ENCODE measurements around the gene ATP5PD. TPM values are rescaled to one million over a fixed set of nuclear protein-coding genes. Genes with fewer than 3 reads are reported as not detected.

The ATP5PD gene
- total and polyA plus RNA-seq, 2 donors (not counting 1 experiment from before 2014, with no cell fraction given) = 92.1 to 101 TPM

GRCh38 chr17:75020331-75021110 is 26.2 kb downstream of the ATP5PD start:
- H3K79me2 ChIP-seq (ENCODE audit: control insufficient read depth, insufficient read depth, low read length) = peaks cover 10% of the 10 kb centered on the region
- ChIA-PET CTCF (no interaction called here), POLR2A (no interaction called here)
- no peak overlapping the region for H2AFZ ChIP-seq (ENCODE audit: insufficient read depth, low read depth, low read length, poor library complexity, severe bottlenecking)
- WGBS (ENCODE audit: insufficient coverage) = 95% methylated on average over 13 of the region's 19 CpGs
- H3K27ac ChIP-seq (ENCODE audit: low read length in 2 of 2) = no peak overlapping the region
- no peak overlapping the region for H3K27ac Mint-ChIP-seq
- no peaks in the 10 kb centered on the region for H3K9me3 Mint-ChIP-seq (ENCODE audit: insufficient read depth)
- H4K20me1 ChIP-seq (ENCODE audit: control insufficient read depth, insufficient read depth, low read length, poor library complexity, severe bottlenecking) = no peaks in the 10 kb centered on the region
- no peak overlapping the region for H3K4me2 ChIP-seq (replicated peaks; ENCODE audit: low read depth, low read length, poor library complexity, severe bottlenecking)
- intact Hi-C loops (cut with micrococcal nuclease) = no loop called here
- H3K27me3 ChIP-seq (replicated peaks in 1 of 4; ENCODE audit: control extremely low read depth in 1 of 4, control insufficient read depth in 3 of 4, insufficient read depth in 4 of 4, low read length in 3 of 4) = no peaks in the 10 kb centered on the region
- peaks cover 7 to 40% of the 10 kb centered on the region in 2 experiments for H3K36me3 ChIP-seq (replicated peaks in 1 of 2; ENCODE audit: control extremely low read depth in 1 of 2, control insufficient read depth in 1 of 2, extremely low read depth in 1 of 2, insufficient read depth in 2 of 2, low read length in 1 of 2)
- TF ChIP-seq CTCF (IDR thresholded peaks at IDR 0.05) (no peak), EZH2 (IDR thresholded peaks at IDR 0.05; ENCODE audit: borderline replicate concordance, insufficient read depth, low read depth, low read length, poor library complexity, severe bottlenecking) (no peak)
- no peak overlapping the region for H3K9ac ChIP-seq (ENCODE audit: low read length)
- DNase-seq (no peak), ATAC-seq (ENCODE audit: low read depth) (no peak)
- no peaks in the 10 kb centered on the region for H3K27me3 Mint-ChIP-seq
- H3K4me3 ChIP-seq (ENCODE audit: control extremely low read depth in 1 of 5, extremely low read depth in 1 of 5, insufficient read depth in 1 of 5, low read depth in 2 of 5, low read length in 4 of 5) = no peak overlapping the region
- H3K4me3 Mint-ChIP-seq = no peak overlapping the region
- peaks cover 3% of the 10 kb centered on the region for H3K4me1 Mint-ChIP-seq
- peaks cover 0 to 5% (median 0%) of the 10 kb centered on the region in 3 donors for H3K9me3 ChIP-seq (ENCODE audit: control extremely low read depth in 1 of 3, control insufficient read depth in 2 of 3, insufficient read depth in 1 of 3, low read length in 2 of 3)
- H3K4me1 ChIP-seq (ENCODE audit: control insufficient read depth in 2 of 2, insufficient read depth in 2 of 2, low read length in 2 of 2) = peaks cover 0 to 4% of the 10 kb centered on the region in 2 donors

GRCh38 chr17:75019710-75020109 is 27.1 kb downstream of the ATP5PD start:
- 100% methylated on average over 2 of the region's 3 CpGs for WGBS (ENCODE audit: insufficient coverage)
- no peaks in the 10 kb centered on the region for H4K20me1 ChIP-seq (ENCODE audit: control insufficient read depth, insufficient read depth, low read length, poor library complexity, severe bottlenecking)
- no peaks in the 10 kb centered on the region for H3K9me3 Mint-ChIP-seq (ENCODE audit: insufficient read depth)
- no peak overlapping the region for H3K27ac Mint-ChIP-seq
- H3K4me1 ChIP-seq (ENCODE audit: control insufficient read depth in 2 of 2, insufficient read depth in 2 of 2, low read length in 2 of 2) = no peaks in the 10 kb centered on the region
- no peak overlapping the region for H2AFZ ChIP-seq (ENCODE audit: insufficient read depth, low read depth, low read length, poor library complexity, severe bottlenecking)
- ATAC-seq (ENCODE audit: low read depth) = no peak
- TF ChIP-seq EZH2 (IDR thresholded peaks at IDR 0.05; ENCODE audit: borderline replicate concordance, insufficient read depth, low read depth, low read length, poor library complexity, severe bottlenecking) (no peak), CTCF (IDR thresholded peaks at IDR 0.05) (no peak)
- no peak overlapping the region for H3K9ac ChIP-seq (ENCODE audit: low read length)
- peaks cover 2% of the 10 kb centered on the region for H3K4me1 Mint-ChIP-seq
- H3K27ac ChIP-seq (ENCODE audit: low read length in 2 of 2) = no peak overlapping the region
- H3K4me2 ChIP-seq (replicated peaks; ENCODE audit: low read depth, low read length, poor library complexity, severe bottlenecking) = no peak overlapping the region
- intact Hi-C loops (cut with micrococcal nuclease) = no loop called here
- DNase-seq = no peak
- peaks cover 15% of the 10 kb centered on the region for H3K79me2 ChIP-seq (ENCODE audit: control insufficient read depth, insufficient read depth, low read length)
- H3K4me3 ChIP-seq (ENCODE audit: control extremely low read depth in 1 of 5, extremely low read depth in 1 of 5, insufficient read depth in 1 of 5, low read depth in 2 of 5, low read length in 4 of 5) = no peak overlapping the region
- H3K9me3 ChIP-seq (ENCODE audit: control extremely low read depth in 1 of 3, control insufficient read depth in 2 of 3, insufficient read depth in 1 of 3, low read length in 2 of 3) = peaks cover 0 to under 1% (median 0%) of the 10 kb centered on the region in 3 donors
- POLR2A ChIA-PET = no interaction called here
- CTCF ChIA-PET = interaction anchor here (0.7 to 1.2 kb wide), 2 partner anchors 58 to 94 kb away, joined by 3 read pairs; no protein-coding TSS in a partner anchor
- no peaks in the 10 kb centered on the region for H3K27me3 Mint-ChIP-seq
- peaks cover 7 to 40% of the 10 kb centered on the region in 2 experiments for H3K36me3 ChIP-seq (replicated peaks in 1 of 2; ENCODE audit: control extremely low read depth in 1 of 2, control insufficient read depth in 1 of 2, extremely low read depth in 1 of 2, insufficient read depth in 2 of 2, low read length in 1 of 2)
- no peaks in the 10 kb centered on the region for H3K27me3 ChIP-seq (replicated peaks in 1 of 4; ENCODE audit: control extremely low read depth in 1 of 4, control insufficient read depth in 3 of 4, insufficient read depth in 4 of 4, low read length in 3 of 4)
- no peak overlapping the region for H3K4me3 Mint-ChIP-seq

All from B cell (primary cell).